ENCODE results near the gene OMA1. TPM values are rescaled to one million over a fixed set of nuclear protein-coding genes. Genes with fewer than 3 reads are reported as not detected.
"Not testable (repeated sequence)": the region's sequence is repeated elsewhere in the genome, so short reads cannot be mapped to it uniquely, and the experiment has no call there.

OMA1 gene
- polyA plus RNA-seq, 1 donor from 2014 or later = 11.0 TPM

DNA sequence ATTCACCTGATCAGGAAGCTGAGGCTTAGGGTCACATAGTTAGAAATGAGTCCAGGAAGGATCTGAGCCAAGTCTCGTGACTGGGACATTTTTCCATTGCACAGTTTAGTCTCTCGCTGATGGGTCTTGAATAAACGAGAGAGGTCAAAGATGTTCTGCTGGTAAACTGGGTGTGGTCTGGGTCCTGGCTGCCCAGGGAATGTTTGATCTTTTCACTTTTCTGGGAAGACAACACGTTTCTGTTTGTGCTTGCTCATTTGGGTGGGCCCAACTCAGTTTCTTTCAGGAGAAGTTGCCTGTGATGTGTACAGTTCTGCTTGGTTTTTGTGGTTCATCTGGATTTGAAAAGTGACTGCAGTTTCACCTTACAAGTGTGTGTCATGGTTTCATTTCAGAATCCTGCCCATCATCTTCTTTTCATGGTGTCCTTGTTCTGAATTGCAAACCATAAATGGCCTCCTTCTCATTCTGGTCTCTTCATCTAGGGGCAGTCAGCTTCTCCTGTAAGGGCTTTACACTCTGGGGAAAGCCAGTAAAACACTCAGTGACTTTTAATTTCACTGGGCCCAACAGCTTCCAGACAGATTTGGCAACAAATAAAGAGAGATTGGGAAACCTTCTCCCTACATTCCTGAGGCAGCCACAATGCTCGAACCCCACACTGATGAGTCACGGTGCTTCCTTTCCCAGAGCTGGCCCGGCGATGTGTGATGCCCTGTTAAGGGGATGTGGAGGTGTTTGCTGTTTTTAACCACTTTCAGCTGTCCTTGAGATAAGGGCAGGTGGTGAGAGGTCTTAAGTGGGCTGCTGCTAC is 37.8 kb upstream of the OMA1 start:
- H3K9ac ChIP-seq (ENCODE audit: low read length) = no peak overlapping the region
- H3K27me3 ChIP-seq (ENCODE audit: insufficient read depth, low read depth, low read length) = no peaks in the 10 kb centered on the region
- H3K4me2 ChIP-seq (ENCODE audit: low read length) = no peak overlapping the region

DNA sequence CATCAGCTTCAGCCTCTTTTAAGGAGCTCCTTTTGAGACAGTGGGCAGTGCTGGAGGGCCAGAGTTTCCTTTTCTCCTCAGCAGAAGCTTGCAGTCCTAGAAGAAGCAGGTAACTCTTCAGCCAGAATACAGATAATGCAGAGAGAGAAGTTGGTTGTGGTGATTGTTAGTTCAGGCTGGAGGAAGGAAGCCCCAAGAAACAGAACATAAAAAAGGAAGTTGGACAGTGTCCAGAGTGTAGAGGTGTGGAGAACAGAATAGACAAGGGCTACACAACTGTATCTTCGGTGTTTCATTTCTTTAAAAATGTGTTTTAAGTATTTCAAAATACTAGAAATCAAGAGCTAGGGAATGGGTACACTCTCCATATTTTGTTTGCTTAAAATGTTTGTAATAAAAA is 37.0 kb upstream of the OMA1 start:
- Histone ChIP-seq H3K4me3 (ENCODE audit: low read length) (no peak overlapping the region), H3K27me3 (ENCODE audit: insufficient read depth, low read depth, low read length) (no peaks in the 10 kb centered on the region), H3K9me2 (ENCODE audit: insufficient read depth, low read length) (no peaks in the 10 kb centered on the region), H4K20me1 (ENCODE audit: insufficient read depth) (no peaks in the 10 kb centered on the region), H3K79me2 (replicated peaks; ENCODE audit: insufficient read depth, low read length) (no peaks in the 10 kb centered on the region), H2AFZ (ENCODE audit: low read depth, low read length) (no peak overlapping the region), H3K4me2 (ENCODE audit: low read length) (no peak overlapping the region), H3F3A (ENCODE audit: insufficient read depth, low read length, poor library complexity, severe bottlenecking) (no peaks in the 10 kb centered on the region), H3K36me3 (ENCODE audit: insufficient read depth, low read length) (no peaks in the 10 kb centered on the region), H3K9ac (ENCODE audit: low read length) (no peak overlapping the region), H3K27ac (ENCODE audit: low read length) (no peak overlapping the region), H3K9me3 (ENCODE audit: low read length) (no peaks in the 10 kb centered on the region)
- TF ChIP-seq SMC3 (conservative IDR thresholded peaks at IDR 0.05; ENCODE audit: poor library complexity) (no peak), MXI1 (conservative IDR thresholded peaks at IDR 0.05; ENCODE audit: poor library complexity, severe bottlenecking) (no peak), EP300 (conservative IDR thresholded peaks at IDR 0.05; ENCODE audit: poor library complexity, severe bottlenecking) (no peak), RAD21 (conservative IDR thresholded peaks at IDR 0.05) (no peak), EZH2 (IDR thresholded peaks at IDR 0.05; ENCODE audit: borderline replicate concordance, insufficient read depth, low read length, poor library complexity, severe bottlenecking) (no peak), POLR2AphosphoS5 (IDR thresholded peaks at IDR 0.05) (no peak), TAF1 (IDR thresholded peaks at IDR 0.05; ENCODE audit: low read depth) (no peak)
- TF ChIP-seq, protein P1, sequence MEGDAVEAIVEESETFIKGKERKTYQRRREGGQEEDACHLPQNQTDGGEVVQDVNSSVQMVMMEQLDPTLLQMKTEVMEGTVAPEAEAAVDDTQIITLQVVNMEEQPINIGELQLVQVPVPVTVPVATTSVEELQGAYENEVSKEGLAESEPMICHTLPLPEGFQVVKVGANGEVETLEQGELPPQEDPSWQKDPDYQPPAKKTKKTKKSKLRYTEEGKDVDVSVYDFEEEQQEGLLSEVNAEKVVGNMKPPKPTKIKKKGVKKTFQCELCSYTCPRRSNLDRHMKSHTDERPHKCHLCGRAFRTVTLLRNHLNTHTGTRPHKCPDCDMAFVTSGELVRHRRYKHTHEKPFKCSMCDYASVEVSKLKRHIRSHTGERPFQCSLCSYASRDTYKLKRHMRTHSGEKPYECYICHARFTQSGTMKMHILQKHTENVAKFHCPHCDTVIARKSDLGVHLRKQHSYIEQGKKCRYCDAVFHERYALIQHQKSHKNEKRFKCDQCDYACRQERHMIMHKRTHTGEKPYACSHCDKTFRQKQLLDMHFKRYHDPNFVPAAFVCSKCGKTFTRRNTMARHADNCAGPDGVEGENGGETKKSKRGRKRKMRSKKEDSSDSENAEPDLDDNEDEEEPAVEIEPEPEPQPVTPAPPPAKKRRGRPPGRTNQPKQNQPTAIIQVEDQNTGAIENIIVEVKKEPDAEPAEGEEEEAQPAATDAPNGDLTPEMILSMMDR (IDR thresholded peaks at IDR 0.05; ENCODE audit: poor library complexity, severe bottlenecking) = no peak
- TF ChIP-seq, protein P2, sequence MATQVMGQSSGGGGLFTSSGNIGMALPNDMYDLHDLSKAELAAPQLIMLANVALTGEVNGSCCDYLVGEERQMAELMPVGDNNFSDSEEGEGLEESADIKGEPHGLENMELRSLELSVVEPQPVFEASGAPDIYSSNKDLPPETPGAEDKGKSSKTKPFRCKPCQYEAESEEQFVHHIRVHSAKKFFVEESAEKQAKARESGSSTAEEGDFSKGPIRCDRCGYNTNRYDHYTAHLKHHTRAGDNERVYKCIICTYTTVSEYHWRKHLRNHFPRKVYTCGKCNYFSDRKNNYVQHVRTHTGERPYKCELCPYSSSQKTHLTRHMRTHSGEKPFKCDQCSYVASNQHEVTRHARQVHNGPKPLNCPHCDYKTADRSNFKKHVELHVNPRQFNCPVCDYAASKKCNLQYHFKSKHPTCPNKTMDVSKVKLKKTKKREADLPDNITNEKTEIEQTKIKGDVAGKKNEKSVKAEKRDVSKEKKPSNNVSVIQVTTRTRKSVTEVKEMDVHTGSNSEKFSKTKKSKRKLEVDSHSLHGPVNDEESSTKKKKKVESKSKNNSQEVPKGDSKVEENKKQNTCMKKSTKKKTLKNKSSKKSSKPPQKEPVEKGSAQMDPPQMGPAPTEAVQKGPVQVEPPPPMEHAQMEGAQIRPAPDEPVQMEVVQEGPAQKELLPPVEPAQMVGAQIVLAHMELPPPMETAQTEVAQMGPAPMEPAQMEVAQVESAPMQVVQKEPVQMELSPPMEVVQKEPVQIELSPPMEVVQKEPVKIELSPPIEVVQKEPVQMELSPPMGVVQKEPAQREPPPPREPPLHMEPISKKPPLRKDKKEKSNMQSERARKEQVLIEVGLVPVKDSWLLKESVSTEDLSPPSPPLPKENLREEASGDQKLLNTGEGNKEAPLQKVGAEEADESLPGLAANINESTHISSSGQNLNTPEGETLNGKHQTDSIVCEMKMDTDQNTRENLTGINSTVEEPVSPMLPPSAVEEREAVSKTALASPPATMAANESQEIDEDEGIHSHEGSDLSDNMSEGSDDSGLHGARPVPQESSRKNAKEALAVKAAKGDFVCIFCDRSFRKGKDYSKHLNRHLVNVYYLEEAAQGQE (IDR thresholded peaks at IDR 0.05; ENCODE audit: borderline replicate concordance) = no peak

More for the DNA sequence above, 37.8 kb upstream of the OMA1 start:
- no peaks in the 10 kb centered on the region for H3F3A ChIP-seq (ENCODE audit: insufficient read depth, low read length, poor library complexity, severe bottlenecking)
- no peaks in the 10 kb centered on the region for H3K9me3 ChIP-seq (ENCODE audit: low read length)
- H3K9me2 ChIP-seq (ENCODE audit: insufficient read depth, low read length) = no peaks in the 10 kb centered on the region
- H3K27ac ChIP-seq (ENCODE audit: low read length) = no peak overlapping the region
- H4K20me1 ChIP-seq (ENCODE audit: insufficient read depth) = no peaks in the 10 kb centered on the region
- TF ChIP-seq RAD21 (conservative IDR thresholded peaks at IDR 0.05) = no peak
- no peak for TF ChIP-seq EP300 (conservative IDR thresholded peaks at IDR 0.05; ENCODE audit: poor library complexity, severe bottlenecking)
- TF ChIP-seq, protein P1 (IDR thresholded peaks at IDR 0.05; ENCODE audit: poor library complexity, severe bottlenecking) = no peak
- TF ChIP-seq MXI1 (conservative IDR thresholded peaks at IDR 0.05; ENCODE audit: poor library complexity, severe bottlenecking) = no peak
- no peak for TF ChIP-seq TAF1 (IDR thresholded peaks at IDR 0.05; ENCODE audit: low read depth)
- no peak for TF ChIP-seq POLR2AphosphoS5 (IDR thresholded peaks at IDR 0.05)
- TF ChIP-seq, protein P2 (IDR thresholded peaks at IDR 0.05; ENCODE audit: borderline replicate concordance) = no peak
- TF ChIP-seq EZH2 (IDR thresholded peaks at IDR 0.05; ENCODE audit: borderline replicate concordance, insufficient read depth, low read length, poor library complexity, severe bottlenecking) = no peak
- TF ChIP-seq SMC3 (conservative IDR thresholded peaks at IDR 0.05; ENCODE audit: poor library complexity) = no peak
- H3K4me3 ChIP-seq (ENCODE audit: low read length) = no peak overlapping the region
- no peaks in the 10 kb centered on the region for H3K79me2 ChIP-seq (replicated peaks; ENCODE audit: insufficient read depth, low read length)
- no peak overlapping the region for H2AFZ ChIP-seq (ENCODE audit: low read depth, low read length)
- H3K36me3 ChIP-seq (ENCODE audit: insufficient read depth, low read length) = no peaks in the 10 kb centered on the region

DNA sequence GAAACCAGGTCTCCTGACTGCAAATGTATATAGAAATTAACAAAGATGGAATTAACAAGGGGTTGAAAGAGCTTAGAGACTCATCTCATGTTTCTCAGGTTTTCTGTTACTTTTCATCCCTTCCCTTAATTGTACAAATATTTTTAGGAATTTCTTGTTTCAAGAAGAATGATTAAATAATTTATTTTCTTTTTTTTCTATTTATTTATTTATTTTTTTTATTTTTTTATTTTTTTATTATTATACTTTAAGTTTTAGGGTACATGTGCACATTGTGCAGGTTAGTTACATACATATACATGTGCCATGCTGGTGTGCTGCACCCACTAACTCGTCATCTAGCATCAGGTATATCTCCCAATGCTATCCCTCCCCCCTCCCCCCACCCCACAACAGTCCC is 35.6 kb upstream of the OMA1 start:
- H3K27me3 ChIP-seq (ENCODE audit: insufficient read depth, low read depth, low read length) = peaks cover 12% of the 10 kb centered on the region
- not testable (repeated sequence) for H3K4me2 ChIP-seq (ENCODE audit: low read length); H3K9me3 ChIP-seq (ENCODE audit: low read length); H3K79me2 ChIP-seq (replicated peaks; ENCODE audit: insufficient read depth, low read length); H3K9me2 ChIP-seq (ENCODE audit: insufficient read depth, low read length); H3K4me3 ChIP-seq (ENCODE audit: low read length); H3F3A ChIP-seq (ENCODE audit: insufficient read depth, low read length, poor library complexity, severe bottlenecking); H3K27ac ChIP-seq (ENCODE audit: low read length); H2AFZ ChIP-seq (ENCODE audit: low read depth, low read length); H3K36me3 ChIP-seq (ENCODE audit: insufficient read depth, low read length); H3K9ac ChIP-seq (ENCODE audit: low read length); H4K20me1 ChIP-seq (ENCODE audit: insufficient read depth)

Data from neural cell (in vitro differentiated cells).